Transverse colon (tissue), 4 donors: ENCODE measurements around the gene SH3BP5. TPM values are rescaled to one million over a fixed set of nuclear protein-coding genes. Genes with fewer than 3 reads are reported as not detected.

Source experiments
- DNase-seq: peaks from one replicate; pipeline ENCODE4 v3.0.0-alpha.2; 2019
- H3K27ac ChIP-seq, 4 donors: fragments of 200-600 bp; sonication (generic); 2 replicates each; pipeline ENCODE4 v1.5.1; 2016 to 2018; ENCODE audit warnings: inconsistent platforms in 4 of 4
- H3K27me3 ChIP-seq: fragments of 200-600 bp; sonication (generic); 2 replicates; pipeline ENCODE4 v1.5.1; 2017; ENCODE audit warnings: inconsistent platforms
- H3K36me3 ChIP-seq, 4 donors: fragments of 200-600 bp; sonication (generic); 2 replicates each; pipeline ENCODE4 v1.5.1; 2017 to 2019; ENCODE audit warnings: inconsistent platforms in 4 of 4
- H3K4me1 ChIP-seq, 4 donors: fragments of 200-600 bp; sonication (generic); 2 replicates each; pipeline ENCODE4 v1.5.1; 2017 to 2020; ENCODE audit warnings: inconsistent platforms in 4 of 4
- H3K4me3 ChIP-seq, 4 donors: fragments of 200-600 bp; sonication (generic); 1 replicate in 1 of 4; 2 replicates in 3 of 4; pipeline versions ENCODE4 v1.5.1 to v1.6.1; 2017 to 2019; ENCODE audit warnings: inconsistent platforms in 4 of 4
- H3K9me3 ChIP-seq, 2 donors: fragments of 200-600 bp; sonication (generic); 2 replicates each; pipeline ENCODE4 v1.5.1; 2017 to 2019; ENCODE audit warnings: inconsistent platforms in 2 of 2
- CTCF ChIP-seq, 5 experiments: fragments of 200-600 bp in 3 of 5; fragments of 450-650 bp in 2 of 5; sonication (generic) in 3 of 5; IDR thresholded peaks; 1 replicate in 2 of 5; 2 replicates in 3 of 5; pipeline ENCODE4 v1.5.1; 2016 to 2017; ENCODE audit warnings: antibody characterized with exemption in 5 of 5, inconsistent platforms in 3 of 5, mild to moderate bottlenecking in 2 of 5, moderate library complexity in 1 of 5
- EP300 ChIP-seq: sonication (generic); formaldehyde crosslinking; IDR thresholded peaks from one replicate; pipeline ENCODE4 v1.6.1; 2017; ENCODE audit warnings: antibody characterized with exemption, low read depth
- POLR2A ChIP-seq: fragments of 450-650 bp; IDR thresholded peaks from one replicate; pipeline ENCODE4 v1.6.1; 2016; ENCODE audit warnings: antibody characterized with exemption, mild to moderate bottlenecking, moderate library complexity
- POLR2AphosphoS5 ChIP-seq, 3 donors: sonication (generic); formaldehyde crosslinking; IDR thresholded peaks; one replicate each; pipeline ENCODE4 v1.6.1; 2016; ENCODE audit warnings: antibody characterized with exemption in 3 of 3
- WGBS, 2 donors: methylation state at CpG; one replicate each; pipeline ENCODE4 v1.1.5; 2018; ENCODE audit warnings: low coverage in 1 of 2; 5-methylcytosine and 5-hydroxymethylcytosine counted together
- in situ Hi-C, 4 donors: fragments of 200-750 bp; cut with MboI; loops; one replicate each; pipeline versions ENCODE4 v1.15.0 to v1.15.1; 2017; ENCODE audit warnings: low sequenced_read_pairs in 3 of 4, low pct_ligation_motif_present in 1 of 4, low pct_unique_long_range_greater_than_20kb in 1 of 4
- intact Hi-C: fragments of 100-400 bp; cut with DNase I; formaldehyde crosslinking; loops from one replicate; pipeline ENCODE4 v1.15.1; 2023; ENCODE audit warnings: low total_unique reads
- total RNA-seq, 4 donors: library from RNA; depleted of rRNA; stranded (reverse); fragments of >200 nt; gene quantifications; one replicate each; pipeline ENCODE4 v1.1.0, GENCODE V29; 2016

Gene SH3BP5
- total RNA-seq: 10 to 100 TPM in 3 of 4 donors, 1 to 10 TPM in 1; 7.5 to 32.4 (median 15.8) TPM

GRCh38 chr3:15332405-15333098 is at the start of gene SH3BP5:
TSS of gene SH3BP5 (minus strand) at chr3:15332586. CDS start at chr3:15332408, 178 bp downstream.
- 23% methylated on average over 37 of the region's 66 CpGs; no CpG with 5 or more reads in 1 of the 2 donors for WGBS, 2 donors
- peaks cover 1 to 21% (median 10%) of the 10 kb centered on the region in 4 donors for H3K4me1 ChIP-seq
- H3K9me3 ChIP-seq: no peaks in the 10 kb centered on the region
- peak; percentile 79 for DNase-seq
- H3K27me3 ChIP-seq: peaks cover 8% of the 10 kb centered on the region
- TF ChIP-seq POLR2A (no peak), CTCF (IDR thresholded peaks at IDR 0.05) (peak; percentile 25 to 79 (median 69)), POLR2AphosphoS5 (IDR thresholded peaks at IDR 0.05) (peak in 2 of 3 donors; percentile 54 to 59)
- peak within 1 kb of the TSS; percentile 21 to 69 (median 64) for H3K4me3 ChIP-seq
- intact Hi-C loops (loop anchor here (1.0 kb wide), 1 partner anchor 66 kb away; no protein-coding TSS in a partner anchor), in situ Hi-C loops (loop anchor here in 1 of 4 donors (5.0 kb wide), 1 partner anchor 65 kb away; no protein-coding TSS in a partner anchor)
- no peaks in the 10 kb centered on the region for H3K36me3 ChIP-seq
- peak within 1 kb of the TSS; percentile 72 to 82 (median 77) for H3K27ac ChIP-seq

- H3K9me3 ChIP-seq: no peaks in the 10 kb centered on the region
- intact Hi-C loops: no loop called here
- no peak overlapping the region for H3K4me3 ChIP-seq
- H3K4me1 ChIP-seq: peaks cover 3 to 17% (median 6%) of the 10 kb centered on the region in 4 donors
- 64 to 65% methylated on average over 6 of the region's 6 CpGs for WGBS, 2 donors
- H3K27me3 ChIP-seq: no peaks in the 10 kb centered on the region
- TF ChIP-seq EP300 (no peak), POLR2AphosphoS5 (IDR thresholded peaks at IDR 0.05) (no peak), POLR2A (no peak), CTCF (IDR thresholded peaks at IDR 0.05) (no peak)
- no peaks in the 10 kb centered on the region for H3K36me3 ChIP-seq
- peak overlapping the region in 1 of 4 donors; percentile 19 for H3K27ac ChIP-seq
- peak; percentile 28 for DNase-seq
- in situ Hi-C loops: loop anchor here in 3 of 4 donors (10.0 kb wide), 1 partner anchor 116 kb away; no protein-coding TSS in a partner anchor
Measured at GRCh38 chr3:15380980-15381890, 48.8 kb upstream of the SH3BP5 start.

GRCh38 chr3:15377961-15378791 is 45.8 kb upstream of the SH3BP5 start:
- in situ Hi-C loops (loop anchor here in 1 of 4 donors (10.0 kb wide), 1 partner anchor 113 kb away; no protein-coding TSS in a partner anchor), intact Hi-C loops (loop anchor here (5.0 kb wide), 1 partner anchor 111 kb away; no protein-coding TSS in a partner anchor)
- H3K4me1 ChIP-seq: peaks cover 3 to 15% (median 6%) of the 10 kb centered on the region in 4 donors
- H3K27ac ChIP-seq: peak overlapping the region; percentile 57 to 69 (median 67)
- TF ChIP-seq POLR2AphosphoS5 (IDR thresholded peaks at IDR 0.05) (peak in 2 of 3 donors; percentile 52 to 57), POLR2A (no peak), EP300 (peak; percentile 61), CTCF (IDR thresholded peaks at IDR 0.05) (peak; percentile 71 to 87 (median 80))
- no peak overlapping the region for H3K4me3 ChIP-seq
- no peaks in the 10 kb centered on the region for H3K36me3 ChIP-seq
- DNase-seq: peak; percentile 96
- no peaks in the 10 kb centered on the region for H3K9me3 ChIP-seq
- no peaks in the 10 kb centered on the region for H3K27me3 ChIP-seq
- WGBS, 2 donors: 24 to 37% methylated on average over 11 to 16 of the region's 16 CpGs
